HG03521 (cell line): Measurements from ENCODE around the gene MEG3.

Source experiments
- ATAC-seq: cut with Tn5 transposase; IDR thresholded peaks from one replicate; pipeline ENCODE4 v1.9.1; 2021; ENCODE audit warnings: mild to moderate bottlenecking, moderate library complexity; ENCODE audit not compliant: unreplicated experiment

Gene MEG3

GRCh38 chr14:100825713-100826331 is at the start of gene MEG3:
TSS of gene MEG3 (plus strand) at chr14:100826118.
- no peak for ATAC-seq

GRCh38 chr14:100776681-100777365 is 49.1 kb upstream of the MEG3 start:
- ATAC-seq = no peak

DNA sequence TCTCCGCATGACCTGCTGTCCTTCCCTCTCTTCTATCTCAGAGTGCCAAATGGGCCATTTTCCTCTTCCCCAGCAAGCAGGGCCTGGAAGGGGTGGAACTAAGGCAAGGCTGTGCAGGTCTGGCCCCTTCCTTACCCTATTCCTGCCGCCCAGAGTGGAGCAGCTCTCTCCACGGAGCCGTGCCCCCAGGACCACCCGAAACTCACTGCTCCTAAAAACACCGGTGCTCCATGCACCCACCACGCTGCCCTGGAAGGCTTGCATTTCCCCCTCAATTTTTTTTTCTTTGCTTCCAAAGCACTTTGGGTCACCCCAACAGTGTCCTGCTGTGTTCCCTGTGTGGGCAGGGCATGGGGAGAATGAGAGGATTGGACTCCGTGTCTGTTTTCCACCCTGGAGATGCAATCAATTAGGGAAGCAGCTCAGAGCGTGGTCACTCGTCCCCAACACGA is 48.5 kb upstream of the MEG3 start:
- ATAC-seq = no peak

DNA sequence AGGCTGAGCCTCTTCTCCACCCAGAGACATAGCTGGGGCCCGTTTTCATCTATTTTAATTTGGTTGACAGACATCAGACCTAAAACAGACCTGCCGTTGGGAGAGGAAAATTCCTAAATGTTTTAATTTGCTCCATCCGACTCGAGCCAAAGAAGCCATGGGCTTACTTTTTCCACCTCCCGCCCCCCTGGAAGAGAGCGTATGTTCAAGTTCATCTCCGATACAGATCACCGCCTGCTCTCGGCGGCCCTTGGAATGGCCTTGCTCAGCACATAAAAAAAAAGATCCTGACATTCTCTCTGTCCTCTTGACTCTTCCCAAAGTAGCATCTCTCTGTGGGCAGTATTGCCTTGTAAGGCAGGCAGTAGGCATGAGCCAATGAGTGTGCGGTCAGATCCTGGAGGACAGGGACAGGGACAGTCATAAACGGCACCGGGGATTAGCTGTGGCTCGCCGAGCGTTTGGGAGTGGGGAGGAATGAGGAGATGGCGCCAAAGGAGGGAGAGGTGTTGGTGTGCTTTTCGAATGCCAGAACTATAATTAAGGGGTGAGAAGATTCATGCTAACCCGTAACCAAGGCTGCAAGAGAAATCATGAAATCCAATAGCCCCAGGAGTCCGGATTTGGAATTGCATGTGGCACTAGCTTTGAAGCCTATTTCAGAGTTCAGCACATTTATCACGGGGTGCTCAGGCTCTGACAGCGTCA is 47.9 kb upstream of the MEG3 start:
- no peak for ATAC-seq

DNA sequence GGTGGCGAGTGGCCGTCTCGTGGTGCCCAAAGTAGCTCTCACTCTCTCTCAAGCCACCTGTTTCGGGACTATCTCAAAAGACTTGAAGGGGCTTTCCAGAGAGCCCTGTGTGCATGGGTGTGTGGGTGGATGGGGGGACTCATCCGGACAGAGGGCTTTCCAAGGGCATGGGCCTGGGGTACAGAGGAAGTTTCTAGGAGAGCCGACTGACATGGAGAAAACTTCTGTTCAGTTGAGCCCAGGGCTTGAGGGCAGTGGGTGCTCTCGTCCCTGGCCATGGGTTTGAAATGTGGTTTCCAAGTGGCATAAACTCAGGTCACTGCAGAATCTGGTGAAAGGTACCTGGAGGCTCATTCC is 47.4 kb upstream of the MEG3 start:
- ATAC-seq = no peak

DNA sequence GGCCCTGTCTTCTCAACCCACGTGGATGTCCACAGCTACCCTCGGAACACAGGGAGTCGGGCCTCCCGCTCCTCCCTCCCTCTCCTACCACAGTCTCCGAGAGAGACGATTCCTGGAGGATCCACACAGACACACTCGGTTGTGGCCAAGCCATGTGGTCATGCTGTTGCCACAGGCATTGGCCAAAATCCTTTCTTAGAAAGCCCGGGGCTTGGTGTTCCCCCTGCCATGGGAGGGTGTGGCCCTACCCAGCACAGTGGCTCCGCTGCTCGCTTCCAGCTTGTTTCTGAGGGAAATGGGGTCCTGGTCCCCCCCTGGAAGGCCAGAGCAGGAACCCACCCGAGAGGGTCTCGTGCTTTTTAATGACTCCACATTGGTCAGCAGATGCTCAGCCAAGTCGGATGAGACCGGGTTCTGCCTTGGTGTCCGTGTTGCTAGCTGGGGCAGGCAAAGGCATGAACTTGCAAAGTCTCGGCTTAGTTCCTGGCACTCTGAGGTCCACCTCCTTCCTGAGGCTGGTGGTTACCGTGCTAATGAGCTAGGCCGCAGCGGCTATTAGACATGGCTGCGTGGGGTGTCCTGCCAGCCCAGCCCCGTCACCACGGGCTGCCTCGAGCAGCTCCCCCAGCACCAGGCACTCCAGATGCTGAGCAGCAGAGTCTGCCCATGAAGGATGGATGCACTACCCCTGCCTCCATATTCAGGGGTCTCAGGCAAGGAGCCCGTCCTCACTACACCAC is 46.8 kb upstream of the MEG3 start:
- no peak for ATAC-seq

GRCh38 chr14:100779691-100780080 is 46.2 kb upstream of the MEG3 start:
- no peak for ATAC-seq

GRCh38 chr14:100780246-100780645 is 45.7 kb upstream of the MEG3 start:
- no peak for ATAC-seq

DNA sequence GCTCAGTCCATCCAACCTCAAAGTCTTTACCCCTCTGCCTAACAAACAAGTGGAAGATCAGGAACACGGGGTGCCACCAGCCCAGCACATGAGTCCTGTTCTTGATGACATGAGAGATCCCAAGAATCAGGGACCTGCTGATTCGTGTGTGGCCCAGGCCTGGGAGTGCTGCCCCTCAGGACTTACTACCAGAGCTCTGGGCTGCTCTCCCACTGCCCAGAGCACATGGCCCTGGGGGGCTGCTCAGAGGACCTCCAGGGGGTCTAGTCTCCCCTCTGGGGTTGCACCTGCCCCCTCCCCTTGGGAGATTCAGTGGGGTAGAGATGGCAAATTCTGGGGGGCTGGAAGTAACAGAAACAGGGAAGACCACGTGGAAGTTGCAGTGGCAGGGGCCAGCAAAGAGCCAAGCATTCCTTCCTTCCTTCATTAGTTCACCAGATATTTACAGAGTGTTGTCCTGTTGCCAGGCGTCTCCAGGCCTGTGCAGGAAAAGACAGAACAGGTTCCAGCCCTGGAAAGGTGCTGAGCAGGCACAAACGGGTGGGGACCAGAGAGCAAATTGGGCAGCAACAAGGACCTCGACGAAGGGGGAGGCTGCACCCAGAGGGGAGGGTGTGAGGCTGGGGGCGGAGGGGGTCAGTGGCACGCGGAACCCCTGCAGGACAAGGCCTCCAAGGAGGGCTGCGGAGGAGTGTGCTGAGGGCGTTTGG is 45.1 kb upstream of the MEG3 start:
- ATAC-seq = no peak

GRCh38 chr14:100781952-100782351 is 44.0 kb upstream of the MEG3 start:
- no peak for ATAC-seq

GRCh38 chr14:100782516-100783320 is 43.2 kb upstream of the MEG3 start:
- no peak for ATAC-seq

- ATAC-seq = no peak
These were observed 42.1 kb upstream of the MEG3 start for GRCh38 chr14:100783630-100784370.

- ATAC-seq = no peak
These were observed 41.2 kb upstream of the MEG3 start for GRCh38 chr14:100784523-100785337.

- no peak for ATAC-seq
These were observed 40.6 kb upstream of the MEG3 start for GRCh38 chr14:100785338-100785615.

DNA sequence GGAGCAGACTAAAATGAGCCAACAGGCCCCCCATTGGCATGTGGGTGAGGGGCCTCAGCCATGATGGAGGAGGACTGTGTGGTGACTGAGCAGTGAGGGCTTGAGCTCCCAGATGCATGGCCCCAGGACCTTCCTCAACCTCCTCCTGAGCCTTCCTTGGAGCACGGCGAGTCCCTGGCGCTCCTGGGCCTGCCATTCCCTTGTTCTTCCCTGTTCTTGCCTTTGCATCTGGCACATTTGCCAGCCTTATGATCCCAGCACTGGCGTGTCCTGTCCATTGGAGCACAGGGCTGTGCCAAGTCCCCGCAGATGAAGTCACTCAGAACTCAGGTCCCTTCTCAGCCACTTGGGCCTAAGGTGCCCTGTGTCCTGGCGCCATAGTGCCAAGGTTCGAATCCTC is 40.3 kb upstream of the MEG3 start:
- ATAC-seq = no peak

GRCh38 chr14:100786131-100786530 is 39.8 kb upstream of the MEG3 start:
- no peak for ATAC-seq

DNA sequence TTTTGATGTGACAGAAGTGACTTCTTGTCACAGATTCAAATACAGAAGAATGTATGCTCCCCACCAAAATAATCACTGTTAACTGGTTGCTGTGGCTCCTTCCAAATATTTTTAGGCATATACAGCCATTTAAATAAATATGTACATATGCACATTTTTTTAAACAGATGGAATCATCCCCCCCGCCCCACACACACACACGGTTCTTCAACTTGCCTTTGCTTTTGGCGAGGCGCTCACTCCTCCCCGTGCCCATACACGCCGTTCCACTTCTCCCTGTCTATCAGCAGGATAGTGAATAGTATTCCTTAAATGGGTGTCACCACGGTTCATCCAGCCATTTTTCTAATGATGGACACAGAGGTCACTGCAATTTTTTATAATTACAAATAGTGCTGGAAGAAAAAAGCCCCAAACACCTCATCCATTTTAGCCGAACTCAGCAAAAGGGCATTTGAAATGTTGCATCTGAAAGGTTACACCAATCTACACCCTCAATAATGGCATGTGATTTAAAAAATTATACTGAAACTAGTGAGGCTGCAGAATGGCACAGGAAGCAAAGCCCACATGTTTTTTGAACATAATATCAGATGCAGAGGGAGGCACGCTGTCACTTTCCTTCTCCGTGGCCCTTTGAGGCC is 39.2 kb upstream of the MEG3 start:
- no peak for ATAC-seq

GRCh38 chr14:100787659-100788058 is 38.3 kb upstream of the MEG3 start:
- no peak for ATAC-seq
